ENCODE data around the gene ACER3. TPM values are rescaled to one million over a fixed set of nuclear protein-coding genes. Genes with fewer than 3 reads are reported as not detected.

ACER3 gene
- total RNA-seq, 2 donors from 2014 or later: 7.0 to 24.7 TPM

GRCh38 chr11:77020734-77021133 lies 160.0 kb downstream of the ACER3 start:
- Histone ChIP-seq H3K36me3 (no peaks in the 10 kb centered on the region), H3K9me3 (no peaks in the 10 kb centered on the region), H3K27me3 (replicated peaks; ENCODE audit: insufficient read depth) (no peaks in the 10 kb centered on the region), H3K4me3 (no peak overlapping the region), H3K4me1 (ENCODE audit: control insufficient read depth in 1 of 2, low read depth in 2 of 2) (no peaks in the 10 kb centered on the region), H3K27ac (no peak overlapping the region)
- ATAC-seq (ENCODE audit: insufficient number of reproducible peaks, low FRiP score, low read depth) (no peak), DNase-seq (ENCODE audit: low spot score) (no peak)
- TF ChIP-seq CTCF (IDR thresholded peaks at IDR 0.05): no peak

GRCh38 chr11:77024745-77025144 lies 164.0 kb downstream of the ACER3 start:
- no peaks in the 10 kb centered on the region for H3K4me1 ChIP-seq (ENCODE audit: control insufficient read depth in 1 of 2, low read depth in 2 of 2)
- DNase-seq (ENCODE audit: low spot score) (no peak), ATAC-seq (ENCODE audit: insufficient number of reproducible peaks, low FRiP score, low read depth) (no peak)
- H3K27me3 ChIP-seq (replicated peaks; ENCODE audit: insufficient read depth): no peaks in the 10 kb centered on the region
- no peak for TF ChIP-seq CTCF (IDR thresholded peaks at IDR 0.05)
- no peak overlapping the region for H3K27ac ChIP-seq
- no peaks in the 10 kb centered on the region for H3K36me3 ChIP-seq
- no peaks in the 10 kb centered on the region for H3K9me3 ChIP-seq
- H3K4me3 ChIP-seq: no peak overlapping the region

GRCh38 chr11:77026221-77026620 lies 165.5 kb downstream of the ACER3 start:
- no peak overlapping the region for H3K27ac ChIP-seq
- no peaks in the 10 kb centered on the region for H3K27me3 ChIP-seq (replicated peaks; ENCODE audit: insufficient read depth)
- no peak for TF ChIP-seq CTCF (IDR thresholded peaks at IDR 0.05)
- no peaks in the 10 kb centered on the region for H3K36me3 ChIP-seq
- H3K4me3 ChIP-seq: no peak overlapping the region
- ATAC-seq (ENCODE audit: insufficient number of reproducible peaks, low FRiP score, low read depth): no peak
- no peaks in the 10 kb centered on the region for H3K9me3 ChIP-seq
- DNase-seq (ENCODE audit: low spot score): no peak
- H3K4me1 ChIP-seq (ENCODE audit: control insufficient read depth in 1 of 2, low read depth in 2 of 2): no peaks in the 10 kb centered on the region

GRCh38 chr11:77026743-77027142 lies 166.0 kb downstream of the ACER3 start:
- ATAC-seq (ENCODE audit: insufficient number of reproducible peaks, low FRiP score, low read depth) (no peak), DNase-seq (ENCODE audit: low spot score) (no peak)
- TF ChIP-seq CTCF (IDR thresholded peaks at IDR 0.05): no peak
- Histone ChIP-seq H3K9me3 (no peaks in the 10 kb centered on the region), H3K36me3 (no peaks in the 10 kb centered on the region), H3K4me1 (ENCODE audit: control insufficient read depth in 1 of 2, low read depth in 2 of 2) (no peaks in the 10 kb centered on the region), H3K4me3 (no peak overlapping the region), H3K27me3 (replicated peaks; ENCODE audit: insufficient read depth) (no peaks in the 10 kb centered on the region), H3K27ac (no peak overlapping the region)

- H3K27me3 ChIP-seq (replicated peaks; ENCODE audit: insufficient read depth): no peaks in the 10 kb centered on the region
- DNase-seq (ENCODE audit: low spot score) (no peak), ATAC-seq (ENCODE audit: insufficient number of reproducible peaks, low FRiP score, low read depth) (no peak)
- no peaks in the 10 kb centered on the region for H3K9me3 ChIP-seq
- no peak overlapping the region for H3K4me3 ChIP-seq
- H3K36me3 ChIP-seq: no peaks in the 10 kb centered on the region
- H3K27ac ChIP-seq: no peak overlapping the region
- no peaks in the 10 kb centered on the region for H3K4me1 ChIP-seq (ENCODE audit: control insufficient read depth in 1 of 2, low read depth in 2 of 2)
- no peak for TF ChIP-seq CTCF (IDR thresholded peaks at IDR 0.05)
Observed at GRCh38 chr11:77027275-77027674, 166.6 kb downstream of the ACER3 start.
